ENCODE measurements around the gene MICAL2. TPM values are rescaled to one million over a fixed set of nuclear protein-coding genes. Genes with fewer than 3 reads are reported as not detected.

MICAL2 gene
- total and polyA plus RNA-seq, 10 of the 15 experiments (the other 5 are each of a cell fraction or from before 2014, with no cell fraction given) = 0.90 to 5.6 (median 2.4) TPM

- no peak for TF ChIP-seq ZBTB40 (IDR thresholded peaks at IDR 0.05; ENCODE audit: borderline replicate concordance)
- no peak for TF ChIP-seq RELB (IDR thresholded peaks at IDR 0.05; ENCODE audit: low read depth)
- TF ChIP-seq BCL3 (IDR thresholded peaks at IDR 0.05; ENCODE audit: borderline replicate concordance, insufficient read depth, low read depth, low read length, poor library complexity, severe bottlenecking) = no peak
- TF ChIP-seq MTA2 (IDR thresholded peaks at IDR 0.05; ENCODE audit: low read depth) = no peak
- TF ChIP-seq FOXM1 (IDR thresholded peaks at IDR 0.05; ENCODE audit: low read depth, low read length) = no peak
- TF ChIP-seq EZH2 (IDR thresholded peaks at IDR 0.05; ENCODE audit: borderline replicate concordance, control insufficient read depth, low read depth, low read length) = no peak
- no peak for TF ChIP-seq USF2 (IDR thresholded peaks at IDR 0.05; ENCODE audit: borderline replicate concordance, low read depth, low read length)
- no peak for TF ChIP-seq IKZF1 (conservative IDR thresholded peaks at IDR 0.05)
Measured at GRCh38 chr11:12225046-12225739, 114.8 kb downstream of the MICAL2 start (continued).
